GM23338 (cell line): ENCODE results near the gene CEBPB. TPM values are rescaled to one million over a fixed set of nuclear protein-coding genes. Genes with fewer than 3 reads are reported as not detected.

Source experiments
- ATAC-seq: fragments of 200-7000 bp; cut with Tn5 transposase; 3 replicates; pipeline ENCODE4 v1.9.1; 2020
- DNase-seq: peaks from one replicate; pipeline ENCODE4 v3.0.0-alpha.2; 2015; ENCODE audit warnings: low spot score
- H2AFZ ChIP-seq: fragments of 200-600 bp; sonication (generic); 2 replicates; pipeline ENCODE4 v1.8.0; 2016; ENCODE audit warnings: antibody characterized with exemption, mild to moderate bottlenecking, moderate library complexity
- H3F3A ChIP-seq: fragments of 200-600 bp; sonication (generic); replicated peaks from 2 replicates; pipeline ENCODE4 v1.8.0; 2017; ENCODE audit warnings: antibody characterized with exemption, mixed run types, low read depth
- H3K27ac ChIP-seq: fragments of 200-600 bp; sonication (generic); 2 replicates; pipeline ENCODE4 v1.6.1; 2016; ENCODE audit warnings: low read depth
- H3K27me3 ChIP-seq: fragments of 200-600 bp; sonication (generic); 2 replicates; pipeline ENCODE4 v1.8.0; 2016; ENCODE audit warnings: mild to moderate bottlenecking, mixed run types, moderate library complexity; ENCODE audit not compliant: insufficient read depth
- H3K36me3 ChIP-seq: fragments of 200-600 bp; sonication (generic); 2 replicates; pipeline ENCODE4 v1.8.0; 2016; ENCODE audit warnings: mild to moderate bottlenecking; ENCODE audit not compliant: insufficient read depth
- H3K4me1 ChIP-seq: fragments of 200-600 bp; sonication (generic); 2 replicates; pipeline ENCODE4 v1.8.0; 2016; ENCODE audit warnings: mild to moderate bottlenecking, moderate library complexity; ENCODE audit not compliant: insufficient read depth
- H3K4me2 ChIP-seq: fragments of 200-600 bp; sonication (generic); 2 replicates; pipeline ENCODE4 v1.7.1; 2017; ENCODE audit warnings: mixed run types
- H3K4me3 ChIP-seq: fragments of 200-600 bp; sonication (generic); 2 replicates; pipeline ENCODE4 v1.6.1; 2016; ENCODE audit warnings: mixed run types
- H3K79me2 ChIP-seq: fragments of 200-600 bp; sonication (generic); replicated peaks from 2 replicates; pipeline ENCODE4 v1.8.0; 2017; ENCODE audit warnings: mild to moderate bottlenecking; ENCODE audit not compliant: insufficient read depth
- H3K9me2 ChIP-seq: fragments of 200-600 bp; sonication (generic); 2 replicates; pipeline ENCODE4 v1.8.0; 2017; ENCODE audit not compliant: insufficient read depth
- H4K20me1 ChIP-seq: fragments of 200-600 bp; sonication (generic); replicated peaks from 2 replicates; pipeline ENCODE4 v1.8.0; 2017; ENCODE audit warnings: mild to moderate bottlenecking; ENCODE audit not compliant: insufficient read depth
- H3K27ac Mint-ChIP-seq: 2 replicates; pipeline ENCODE4 v1.8.0; 2020; ENCODE audit warnings: inconsistent platforms, mild to moderate bottlenecking, moderate library complexity, mixed read lengths
- H3K27me3 Mint-ChIP-seq: 3 replicates; pipeline ENCODE4 v1.8.0; 2022; ENCODE audit warnings: low read depth, mild to moderate bottlenecking, moderate library complexity, mixed read lengths, inconsistent platforms; ENCODE audit not compliant: insufficient read depth, poor library complexity
- H3K36me3 Mint-ChIP-seq: 3 replicates; pipeline ENCODE4 v1.8.0; 2021; ENCODE audit warnings: low read depth, mild to moderate bottlenecking, inconsistent platforms, moderate library complexity, mixed read lengths
- H3K4me1 Mint-ChIP-seq: 3 replicates; pipeline ENCODE4 v1.8.0; 2020; ENCODE audit warnings: mild to moderate bottlenecking, inconsistent platforms, mixed read lengths
- H3K4me3 Mint-ChIP-seq: 3 replicates; pipeline ENCODE4 v1.8.0; 2021; ENCODE audit warnings: moderate library complexity, mild to moderate bottlenecking, inconsistent platforms, mixed read lengths
- H3K9me3 Mint-ChIP-seq: 3 replicates; pipeline ENCODE4 v1.8.0; 2020; ENCODE audit warnings: moderate library complexity, mild to moderate bottlenecking, inconsistent platforms, mixed read lengths
- CREB1 ChIP-seq: fragments of 250-450 bp; sonication (Bioruptor Pico); IDR thresholded peaks from 2 replicates; pipeline ENCODE4 v1.5.0; 2020; ENCODE audit warnings: low read depth, mild to moderate bottlenecking, moderate library complexity
- EZH2 ChIP-seq: fragments of 200-600 bp; sonication (generic); IDR thresholded peaks from one replicate; pipeline ENCODE4 v1.8.0; 2017; ENCODE audit warnings: antibody characterized with exemption, mild to moderate bottlenecking, low read depth; ENCODE audit not compliant: unreplicated experiment
- EZH2phosphoT487 ChIP-seq: fragments of 200-600 bp; sonication (generic); IDR thresholded peaks from one replicate; pipeline ENCODE4 v1.8.1; 2018; ENCODE audit warnings: antibody characterized with exemption; ENCODE audit not compliant: unreplicated experiment
- JUNB ChIP-seq: IDR thresholded peaks from one replicate; pipeline ENCODE4 v1.6.1; 2016; ENCODE audit warnings: antibody characterized with exemption; ENCODE audit not compliant: unreplicated experiment
- NANOG ChIP-seq: IDR thresholded peaks from 2 replicates; pipeline ENCODE4 v1.6.1; 2016; ENCODE audit warnings: antibody characterized with exemption, borderline replicate concordance
- POLR2AphosphoS5 ChIP-seq: IDR thresholded peaks from 2 replicates; pipeline ENCODE4 v1.6.1; 2016; ENCODE audit warnings: antibody characterized with exemption, low read depth
- STAT1 ChIP-seq: IDR thresholded peaks from one replicate; pipeline ENCODE4 v1.6.1; 2016; ENCODE audit warnings: antibody characterized with exemption; ENCODE audit not compliant: unreplicated experiment
- ZNF114 ChIP-seq: fragments of 250-450 bp; sonication (Bioruptor Pico); IDR thresholded peaks from 2 replicates; pipeline ENCODE4 v1.5.0; 2020; ENCODE audit warnings: mild to moderate bottlenecking, moderate library complexity
- ZNF331 ChIP-seq: fragments of 250-450 bp; sonication (Bioruptor Pico); IDR thresholded peaks from 2 replicates; pipeline ENCODE4 v1.5.0; 2020; ENCODE audit warnings: low read depth, mild to moderate bottlenecking, moderate library complexity
- polyA plus RNA-seq: library from polyadenylated mRNA; unstranded; fragments of >200 nt; fragmentation: Nextera tagmentation; extraction: Ambion mirVana; gene quantifications from 2 replicates; pipeline ENCODE4 v1.2.1, GENCODE V29; 2016
- total RNA-seq: library from RNA; depleted of rRNA; stranded (reverse); fragments of >200 nt; shearing (Covaris generic); gene quantifications from 2 replicates; pipeline ENCODE4 v1.2.3, GENCODE V29; 2014
- TF ChIP-seq, protein P1 (sequence below): fragments of 250-450 bp; sonication (Bioruptor Pico); IDR thresholded peaks from 2 replicates; pipeline ENCODE4 v1.5.0; 2020; ENCODE audit warnings: mild to moderate bottlenecking, moderate library complexity
- TF ChIP-seq, protein P2 (sequence below): IDR thresholded peaks from one replicate; pipeline ENCODE4 v1.6.1; 2018; ENCODE audit warnings: antibody characterized with exemption; ENCODE audit not compliant: unreplicated experiment
- TF ChIP-seq, protein P3 (sequence below): IDR thresholded peaks from 2 replicates; pipeline ENCODE4 v1.6.1; 2016; ENCODE audit warnings: antibody characterized with exemption
- TF ChIP-seq, protein P4 (sequence below), 2 experiments: fragments of 200-600 bp in 1 of 2; sonication (generic) in 1 of 2; conservative IDR thresholded peaks; 2 replicates each; pipeline versions ENCODE4 v1.5.1 to v1.6.1; 2016 to 2017; ENCODE audit warnings: antibody characterized with exemption in 2 of 2, low read depth in 2 of 2, mild to moderate bottlenecking in 2 of 2, moderate library complexity in 1 of 2

The CEBPB gene
- total and polyA plus RNA-seq, 2 experiments from 2014 or later, result 20.6 to 25.4 TPM

DNA sequence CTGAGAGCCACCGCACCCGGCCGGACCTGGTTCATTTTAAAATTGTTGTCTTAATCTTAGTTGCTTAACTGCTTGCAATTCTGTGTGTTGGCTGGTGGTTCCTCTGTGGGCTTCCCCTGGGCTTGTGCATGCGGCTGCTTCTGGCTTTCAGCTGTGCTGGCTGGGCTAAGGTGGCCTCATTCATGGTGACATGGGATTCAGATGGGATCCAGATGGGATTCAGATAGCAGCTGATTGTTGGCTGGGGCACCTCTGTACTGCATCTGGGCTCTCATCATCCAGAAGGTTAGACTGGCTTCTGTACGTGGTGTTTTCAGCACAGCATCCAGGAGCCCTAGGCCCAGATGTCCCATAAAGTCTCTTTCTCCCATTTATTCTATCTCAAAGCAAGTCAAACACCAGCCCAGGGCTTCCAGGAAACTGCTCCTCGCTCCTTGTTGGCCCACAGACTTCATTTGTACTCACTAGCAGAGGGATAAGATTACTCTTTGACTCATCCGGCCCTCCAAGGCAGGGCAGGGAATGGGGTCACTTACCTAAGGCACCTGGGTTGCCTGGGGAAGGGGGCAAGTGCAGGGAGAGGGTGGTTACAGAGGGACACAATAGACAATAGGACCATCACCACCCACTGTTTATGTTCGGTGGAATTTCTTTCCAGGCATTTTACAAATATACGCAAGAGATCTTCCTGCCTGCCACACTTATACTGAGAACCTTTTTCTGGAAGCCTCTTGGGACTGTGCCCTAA lies 26.9 kb upstream of the CEBPB start:
- no peak overlapping the region for H3K27ac ChIP-seq
- Mint-ChIP-seq H3K9me3 (no peaks in the 10 kb centered on the region), H3K36me3 (no peaks in the 10 kb centered on the region), H3K4me3 (no peak overlapping the region), H3K4me1 (peaks cover 20% of the 10 kb centered on the region), H3K27ac (peak overlapping the region; percentile 83), H3K27me3 (peaks cover 7% of the 10 kb centered on the region)
- H3F3A ChIP-seq, result 0 out of 2 replicates have a peak, but pooled peaks cover 3% of the 10 kb centered on the region
- H3K4me2 ChIP-seq, result no peak overlapping the region
- H3K27me3 ChIP-seq, result no peaks in the 10 kb centered on the region
- DNase-seq (no peak), ATAC-seq (peak; percentile 17; the same call in 2 of the 3 replicates)
- 0 out of 2 replicates have a peak overlapping the region, but pooled peaks have one; percentile 18 for H2AFZ ChIP-seq
- no peaks in the 10 kb centered on the region; the same call in 1 of the 2 replicates for H3K36me3 ChIP-seq
- no peaks in the 10 kb centered on the region for H3K9me2 ChIP-seq
- no peaks in the 10 kb centered on the region for H4K20me1 ChIP-seq
- H3K4me1 ChIP-seq, result peaks cover 17% of the 10 kb centered on the region
- no peaks in the 10 kb centered on the region for H3K79me2 ChIP-seq
- TF ChIP-seq, protein P1, sequence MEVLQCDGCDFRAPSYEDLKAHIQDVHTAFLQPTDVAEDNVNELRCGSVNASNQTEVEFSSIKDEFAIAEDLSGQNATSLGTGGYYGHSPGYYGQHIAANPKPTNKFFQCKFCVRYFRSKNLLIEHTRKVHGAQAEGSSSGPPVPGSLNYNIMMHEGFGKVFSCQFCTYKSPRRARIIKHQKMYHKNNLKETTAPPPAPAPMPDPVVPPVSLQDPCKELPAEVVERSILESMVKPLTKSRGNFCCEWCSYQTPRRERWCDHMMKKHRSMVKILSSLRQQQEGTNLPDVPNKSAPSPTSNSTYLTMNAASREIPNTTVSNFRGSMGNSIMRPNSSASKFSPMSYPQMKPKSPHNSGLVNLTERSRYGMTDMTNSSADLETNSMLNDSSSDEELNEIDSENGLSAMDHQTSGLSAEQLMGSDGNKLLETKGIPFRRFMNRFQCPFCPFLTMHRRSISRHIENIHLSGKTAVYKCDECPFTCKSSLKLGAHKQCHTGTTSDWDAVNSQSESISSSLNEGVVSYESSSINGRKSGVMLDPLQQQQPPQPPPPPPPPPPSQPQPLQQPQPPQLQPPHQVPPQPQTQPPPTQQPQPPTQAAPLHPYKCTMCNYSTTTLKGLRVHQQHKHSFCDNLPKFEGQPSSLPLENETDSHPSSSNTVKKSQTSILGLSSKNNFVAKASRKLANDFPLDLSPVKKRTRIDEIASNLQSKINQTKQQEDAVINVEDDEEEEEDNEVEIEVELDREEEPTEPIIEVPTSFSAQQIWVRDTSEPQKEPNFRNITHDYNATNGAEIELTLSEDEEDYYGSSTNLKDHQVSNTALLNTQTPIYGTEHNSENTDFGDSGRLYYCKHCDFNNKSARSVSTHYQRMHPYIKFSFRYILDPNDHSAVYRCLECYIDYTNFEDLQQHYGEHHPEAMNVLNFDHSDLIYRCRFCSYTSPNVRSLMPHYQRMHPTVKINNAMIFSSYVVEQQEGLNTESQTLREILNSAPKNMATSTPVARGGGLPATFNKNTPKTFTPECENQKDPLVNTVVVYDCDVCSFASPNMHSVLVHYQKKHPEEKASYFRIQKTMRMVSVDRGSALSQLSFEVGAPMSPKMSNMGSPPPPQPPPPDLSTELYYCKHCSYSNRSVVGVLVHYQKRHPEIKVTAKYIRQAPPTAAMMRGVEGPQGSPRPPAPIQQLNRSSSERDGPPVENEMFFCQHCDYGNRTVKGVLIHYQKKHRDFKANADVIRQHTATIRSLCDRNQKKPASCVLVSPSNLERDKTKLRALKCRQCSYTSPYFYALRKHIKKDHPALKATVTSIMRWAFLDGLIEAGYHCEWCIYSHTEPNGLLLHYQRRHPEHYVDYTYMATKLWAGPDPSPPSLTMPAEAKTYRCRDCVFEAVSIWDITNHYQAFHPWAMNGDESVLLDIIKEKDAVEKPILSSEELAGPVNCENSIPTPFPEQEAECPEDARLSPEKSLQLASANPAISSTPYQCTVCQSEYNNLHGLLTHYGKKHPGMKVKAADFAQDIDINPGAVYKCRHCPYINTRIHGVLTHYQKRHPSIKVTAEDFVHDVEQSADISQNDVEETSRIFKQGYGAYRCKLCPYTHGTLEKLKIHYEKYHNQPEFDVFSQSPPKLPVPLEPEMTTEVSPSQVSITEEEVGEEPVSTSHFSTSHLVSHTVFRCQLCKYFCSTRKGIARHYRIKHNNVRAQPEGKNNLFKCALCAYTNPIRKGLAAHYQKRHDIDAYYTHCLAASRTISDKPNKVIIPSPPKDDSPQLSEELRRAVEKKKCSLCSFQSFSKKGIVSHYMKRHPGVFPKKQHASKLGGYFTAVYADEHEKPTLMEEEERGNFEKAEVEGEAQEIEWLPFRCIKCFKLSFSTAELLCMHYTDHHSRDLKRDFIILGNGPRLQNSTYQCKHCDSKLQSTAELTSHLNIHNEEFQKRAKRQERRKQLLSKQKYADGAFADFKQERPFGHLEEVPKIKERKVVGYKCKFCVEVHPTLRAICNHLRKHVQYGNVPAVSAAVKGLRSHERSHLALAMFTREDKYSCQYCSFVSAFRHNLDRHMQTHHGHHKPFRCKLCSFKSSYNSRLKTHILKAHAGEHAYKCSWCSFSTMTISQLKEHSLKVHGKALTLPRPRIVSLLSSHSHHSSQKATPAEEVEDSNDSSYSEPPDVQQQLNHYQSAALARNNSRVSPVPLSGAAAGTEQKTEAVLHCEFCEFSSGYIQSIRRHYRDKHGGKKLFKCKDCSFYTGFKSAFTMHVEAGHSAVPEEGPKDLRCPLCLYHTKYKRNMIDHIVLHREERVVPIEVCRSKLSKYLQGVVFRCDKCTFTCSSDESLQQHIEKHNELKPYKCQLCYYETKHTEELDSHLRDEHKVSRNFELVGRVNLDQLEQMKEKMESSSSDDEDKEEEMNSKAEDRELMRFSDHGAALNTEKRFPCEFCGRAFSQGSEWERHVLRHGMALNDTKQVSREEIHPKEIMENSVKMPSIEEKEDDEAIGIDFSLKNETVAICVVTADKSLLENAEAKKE (CRISPR knock-in tag), result no peak
- TF ChIP-seq EZH2 (no peak), NANOG (no peak), POLR2AphosphoS5 (no peak), EZH2phosphoT487 (no peak), CREB1 (CRISPR knock-in tag) (no peak), ZNF114 (CRISPR knock-in tag) (no peak), STAT1 (no peak), ZNF331 (CRISPR knock-in tag) (no peak), JUNB (no peak)
- TF ChIP-seq, protein P2, sequence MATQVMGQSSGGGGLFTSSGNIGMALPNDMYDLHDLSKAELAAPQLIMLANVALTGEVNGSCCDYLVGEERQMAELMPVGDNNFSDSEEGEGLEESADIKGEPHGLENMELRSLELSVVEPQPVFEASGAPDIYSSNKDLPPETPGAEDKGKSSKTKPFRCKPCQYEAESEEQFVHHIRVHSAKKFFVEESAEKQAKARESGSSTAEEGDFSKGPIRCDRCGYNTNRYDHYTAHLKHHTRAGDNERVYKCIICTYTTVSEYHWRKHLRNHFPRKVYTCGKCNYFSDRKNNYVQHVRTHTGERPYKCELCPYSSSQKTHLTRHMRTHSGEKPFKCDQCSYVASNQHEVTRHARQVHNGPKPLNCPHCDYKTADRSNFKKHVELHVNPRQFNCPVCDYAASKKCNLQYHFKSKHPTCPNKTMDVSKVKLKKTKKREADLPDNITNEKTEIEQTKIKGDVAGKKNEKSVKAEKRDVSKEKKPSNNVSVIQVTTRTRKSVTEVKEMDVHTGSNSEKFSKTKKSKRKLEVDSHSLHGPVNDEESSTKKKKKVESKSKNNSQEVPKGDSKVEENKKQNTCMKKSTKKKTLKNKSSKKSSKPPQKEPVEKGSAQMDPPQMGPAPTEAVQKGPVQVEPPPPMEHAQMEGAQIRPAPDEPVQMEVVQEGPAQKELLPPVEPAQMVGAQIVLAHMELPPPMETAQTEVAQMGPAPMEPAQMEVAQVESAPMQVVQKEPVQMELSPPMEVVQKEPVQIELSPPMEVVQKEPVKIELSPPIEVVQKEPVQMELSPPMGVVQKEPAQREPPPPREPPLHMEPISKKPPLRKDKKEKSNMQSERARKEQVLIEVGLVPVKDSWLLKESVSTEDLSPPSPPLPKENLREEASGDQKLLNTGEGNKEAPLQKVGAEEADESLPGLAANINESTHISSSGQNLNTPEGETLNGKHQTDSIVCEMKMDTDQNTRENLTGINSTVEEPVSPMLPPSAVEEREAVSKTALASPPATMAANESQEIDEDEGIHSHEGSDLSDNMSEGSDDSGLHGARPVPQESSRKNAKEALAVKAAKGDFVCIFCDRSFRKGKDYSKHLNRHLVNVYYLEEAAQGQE, result no peak
- TF ChIP-seq, protein P3, sequence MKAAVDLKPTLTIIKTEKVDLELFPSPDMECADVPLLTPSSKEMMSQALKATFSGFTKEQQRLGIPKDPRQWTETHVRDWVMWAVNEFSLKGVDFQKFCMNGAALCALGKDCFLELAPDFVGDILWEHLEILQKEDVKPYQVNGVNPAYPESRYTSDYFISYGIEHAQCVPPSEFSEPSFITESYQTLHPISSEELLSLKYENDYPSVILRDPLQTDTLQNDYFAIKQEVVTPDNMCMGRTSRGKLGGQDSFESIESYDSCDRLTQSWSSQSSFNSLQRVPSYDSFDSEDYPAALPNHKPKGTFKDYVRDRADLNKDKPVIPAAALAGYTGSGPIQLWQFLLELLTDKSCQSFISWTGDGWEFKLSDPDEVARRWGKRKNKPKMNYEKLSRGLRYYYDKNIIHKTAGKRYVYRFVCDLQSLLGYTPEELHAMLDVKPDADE, result no peak
- TF ChIP-seq, protein P4, sequence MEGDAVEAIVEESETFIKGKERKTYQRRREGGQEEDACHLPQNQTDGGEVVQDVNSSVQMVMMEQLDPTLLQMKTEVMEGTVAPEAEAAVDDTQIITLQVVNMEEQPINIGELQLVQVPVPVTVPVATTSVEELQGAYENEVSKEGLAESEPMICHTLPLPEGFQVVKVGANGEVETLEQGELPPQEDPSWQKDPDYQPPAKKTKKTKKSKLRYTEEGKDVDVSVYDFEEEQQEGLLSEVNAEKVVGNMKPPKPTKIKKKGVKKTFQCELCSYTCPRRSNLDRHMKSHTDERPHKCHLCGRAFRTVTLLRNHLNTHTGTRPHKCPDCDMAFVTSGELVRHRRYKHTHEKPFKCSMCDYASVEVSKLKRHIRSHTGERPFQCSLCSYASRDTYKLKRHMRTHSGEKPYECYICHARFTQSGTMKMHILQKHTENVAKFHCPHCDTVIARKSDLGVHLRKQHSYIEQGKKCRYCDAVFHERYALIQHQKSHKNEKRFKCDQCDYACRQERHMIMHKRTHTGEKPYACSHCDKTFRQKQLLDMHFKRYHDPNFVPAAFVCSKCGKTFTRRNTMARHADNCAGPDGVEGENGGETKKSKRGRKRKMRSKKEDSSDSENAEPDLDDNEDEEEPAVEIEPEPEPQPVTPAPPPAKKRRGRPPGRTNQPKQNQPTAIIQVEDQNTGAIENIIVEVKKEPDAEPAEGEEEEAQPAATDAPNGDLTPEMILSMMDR (conservative IDR thresholded peaks at IDR 0.05; ENCODE audit: low read depth in 2 of 2), result no peak
- H3K4me3 ChIP-seq, result no peak overlapping the region
